Spleen (tissue), 11 donors: ENCODE data around the gene HIPK2. TPM values are rescaled to one million over a fixed set of nuclear protein-coding genes. Genes with fewer than 3 reads are reported as not detected.

Source experiments
- DNase-seq: peaks from one replicate; pipeline ENCODE4 v3.0.0-alpha.2; 2020
- H3K27ac ChIP-seq, 8 donors: fragments of 200-600 bp; sonication (generic) in 7 of 8; 1 replicate in 4 of 8; 2 replicates in 4 of 8; pipeline versions ENCODE4 v1.5.0 to v1.8.0; 2016 to 2021; ENCODE audit warnings: inconsistent platforms in 4 of 8, mild to moderate bottlenecking in 4 of 8, moderate library complexity in 1 of 8
- H3K27me3 ChIP-seq, 7 donors: fragments of 200-600 bp; sonication (generic) in 6 of 7; replicated peaks in 1 of 7; 1 replicate in 4 of 7; 2 replicates in 3 of 7; pipeline versions ENCODE4 v1.5.0 to v1.8.0; 2016 to 2021; ENCODE audit warnings: inconsistent platforms in 3 of 7, mild to moderate bottlenecking in 1 of 7
- H3K36me3 ChIP-seq, 6 donors: fragments of 200-600 bp; sonication (generic) in 5 of 6; 1 replicate in 4 of 6; 2 replicates in 2 of 6; pipeline versions ENCODE4 v1.5.0 to v1.8.0; 2016 to 2021; ENCODE audit warnings: inconsistent platforms in 2 of 6
- H3K4me1 ChIP-seq, 6 donors: fragments of 200-600 bp; sonication (generic) in 5 of 6; 1 replicate in 3 of 6; 2 replicates in 3 of 6; pipeline versions ENCODE4 v1.5.0 to v1.8.0; 2016 to 2021; ENCODE audit warnings: inconsistent platforms in 3 of 6
- H3K4me3 ChIP-seq, 8 donors: fragments of 200-600 bp; sonication (generic) in 7 of 8; 1 replicate in 4 of 8; 2 replicates in 4 of 8; pipeline versions ENCODE4 v1.5.0 to v1.8.0; 2016 to 2021; ENCODE audit warnings: inconsistent platforms in 4 of 8, mild to moderate bottlenecking in 4 of 8, moderate library complexity in 2 of 8
- H3K9me3 ChIP-seq, 8 donors: fragments of 200-600 bp; sonication (generic) in 7 of 8; 1 replicate in 4 of 8; 2 replicates in 4 of 8; pipeline versions ENCODE4 v1.5.0 to v1.8.0; 2016 to 2021; ENCODE audit warnings: inconsistent platforms in 4 of 8
- POLR2A ChIP-seq, 3 donors: fragments of 450-650 bp; IDR thresholded peaks; one replicate each; pipeline ENCODE4 v1.5.1; 2017; ENCODE audit warnings: antibody characterized with exemption in 3 of 3, mild to moderate bottlenecking in 1 of 3
- POLR2AphosphoS5 ChIP-seq, 3 donors: sonication (generic); formaldehyde crosslinking; IDR thresholded peaks; one replicate each; pipeline ENCODE4 v1.5.1; 2017; ENCODE audit warnings: antibody characterized with exemption in 3 of 3
- WGBS, 5 donors: extraction: QIAGEN DNeasy Blood & Tissue Kit in 3 of 5; methylation state at CpG; one replicate each; pipeline versions ENCODE4 v1.1.5 to v1.1.7; 2013 to 2018; 5-methylcytosine and 5-hydroxymethylcytosine counted together
- intact Hi-C: fragments of 100-400 bp; cut with DNase I; formaldehyde crosslinking; loops from one replicate; pipeline ENCODE4 v1.15.0; 2023; ENCODE audit warnings: low total_unique reads
- polyA plus RNA-seq, 3 donors: library from polyadenylated mRNA; stranded (reverse); fragments of 200-250 nt; gene quantifications; one replicate each; pipeline ENCODE4 v1.2.1, GENCODE V29; 2013
- total RNA-seq, 7 donors: library from RNA; depleted of rRNA in 3 of 7; stranded (reverse); fragments of >200 nt in 3 of 7; fragmentation: NEBNext Ultra II Directional in 4 of 7; extraction: Animal tissue kit (Norgen Biotek cat#: 25700) in 4 of 7; gene quantifications; one replicate each; pipeline versions ENCODE4 v1.1.0 to v1.2.1, GENCODE V29; 2016 to 2021
- TF ChIP-seq, protein P1 (sequence below), 11 experiments: fragments of 200-600 bp in 7 of 11; fragments of 450-650 bp in 4 of 11; sonication (generic) in 4 of 11; IDR thresholded peaks in 8 of 11; conservative IDR thresholded peaks in 3 of 11; 1 replicate in 7 of 11; 2 replicates in 4 of 11; pipeline versions ENCODE4 v1.4.0 to v1.8.0; 2016 to 2021; ENCODE audit warnings: antibody characterized with exemption in 11 of 11, inconsistent platforms in 4 of 11, mild to moderate bottlenecking in 1 of 11
- donor health status: healthy with polysubstance abuse.
- donor health status: DM: no; HTN: no; CAD: no; lungs with moderate emphysema.
- donor health status: DM: no; HTN: no; CAD: no.
- donor health status: Bipolar disorder and iron deficiency.
- donor health status: healthy.
- donor health status: DM: no; HTN: no; CAD: no.
- donor health status: DM: yes; HTN: yes; CAD: no.

The HIPK2 gene
- total and polyA plus RNA-seq, 10 donors: 1.7 to 97.5 (median 51.8) TPM

DNA sequence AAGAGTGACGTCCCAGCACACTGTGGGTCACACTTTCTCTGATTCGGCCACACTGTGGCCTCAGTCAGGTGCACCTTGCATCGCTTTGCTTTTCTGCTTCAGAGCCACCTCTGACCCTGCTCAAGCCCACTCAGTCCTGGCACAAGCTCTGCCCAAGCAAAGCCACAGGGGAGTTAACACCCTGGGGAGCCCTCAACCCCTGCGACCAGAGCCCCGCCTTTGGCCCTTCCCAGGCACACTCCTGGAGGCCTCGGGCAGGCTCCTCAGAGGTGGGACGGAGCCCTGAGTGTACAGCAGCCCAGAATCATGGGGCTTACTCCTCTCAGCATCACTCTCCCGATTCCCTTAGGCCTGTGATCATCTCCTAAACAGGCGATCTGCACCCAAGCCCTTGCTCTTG, 71.0 kb downstream of the HIPK2 start:
- Histone ChIP-seq H3K9me3 (no peaks in the 10 kb centered on the region), H3K27me3 (no peaks in the 10 kb centered on the region), H3K36me3 (peaks cover 0 to 80% (median 2%) of the 10 kb centered on the region in 6 donors), H3K4me3 (no peak overlapping the region), H3K4me1 (peaks cover 9 to 51% (median 23%) of the 10 kb centered on the region in 6 donors), H3K27ac (no peak overlapping the region)
- intact Hi-C loops: no loop called here
- DNase-seq: no peak
- 81 to 89% (median 86%) methylated on average over 9 of the region's 9 CpGs for WGBS, 5 donors
- TF ChIP-seq POLR2A (IDR thresholded peaks at IDR 0.05) (no peak), POLR2AphosphoS5 (IDR thresholded peaks at IDR 0.05) (peak in 1 of 3 donors; percentile 30)
- TF ChIP-seq, protein P1, sequence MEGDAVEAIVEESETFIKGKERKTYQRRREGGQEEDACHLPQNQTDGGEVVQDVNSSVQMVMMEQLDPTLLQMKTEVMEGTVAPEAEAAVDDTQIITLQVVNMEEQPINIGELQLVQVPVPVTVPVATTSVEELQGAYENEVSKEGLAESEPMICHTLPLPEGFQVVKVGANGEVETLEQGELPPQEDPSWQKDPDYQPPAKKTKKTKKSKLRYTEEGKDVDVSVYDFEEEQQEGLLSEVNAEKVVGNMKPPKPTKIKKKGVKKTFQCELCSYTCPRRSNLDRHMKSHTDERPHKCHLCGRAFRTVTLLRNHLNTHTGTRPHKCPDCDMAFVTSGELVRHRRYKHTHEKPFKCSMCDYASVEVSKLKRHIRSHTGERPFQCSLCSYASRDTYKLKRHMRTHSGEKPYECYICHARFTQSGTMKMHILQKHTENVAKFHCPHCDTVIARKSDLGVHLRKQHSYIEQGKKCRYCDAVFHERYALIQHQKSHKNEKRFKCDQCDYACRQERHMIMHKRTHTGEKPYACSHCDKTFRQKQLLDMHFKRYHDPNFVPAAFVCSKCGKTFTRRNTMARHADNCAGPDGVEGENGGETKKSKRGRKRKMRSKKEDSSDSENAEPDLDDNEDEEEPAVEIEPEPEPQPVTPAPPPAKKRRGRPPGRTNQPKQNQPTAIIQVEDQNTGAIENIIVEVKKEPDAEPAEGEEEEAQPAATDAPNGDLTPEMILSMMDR (IDR thresholded peaks at IDR 0.05 in 8 of 11, conservative IDR thresholded peaks at IDR 0.05 in 3 of 11): no peak

- TF ChIP-seq POLR2AphosphoS5 (IDR thresholded peaks at IDR 0.05): no peak
- no peak for TF ChIP-seq POLR2A (IDR thresholded peaks at IDR 0.05)
- TF ChIP-seq, protein P1 (IDR thresholded peaks at IDR 0.05 in 8 of 11, conservative IDR thresholded peaks at IDR 0.05 in 3 of 11): no peak
- Histone ChIP-seq H3K4me3 (no peak overlapping the region), H3K4me1 (peaks cover 11 to 74% (median 30%) of the 10 kb centered on the region in 6 donors), H3K36me3 (peaks cover 0 to 80% (median 2%) of the 10 kb centered on the region in 6 donors), H3K27ac (peak overlapping the region in 4 of 8 donors; percentile 73 to 84 (median 78)), H3K27me3 (no peaks in the 10 kb centered on the region), H3K9me3 (no peaks in the 10 kb centered on the region)
- intact Hi-C loops: no loop called here
- no peak for DNase-seq
- 83 to 92% (median 88%) methylated on average over 8 of the region's 8 CpGs for WGBS, 5 donors
Measured at GRCh38 chr7:139704308-139704879, 73.4 kb downstream of the HIPK2 start.

- Histone ChIP-seq H3K4me3 (no peak overlapping the region), H3K27ac (peak overlapping the region in 5 of 8 donors; percentile 69 to 84 (median 74)), H3K4me1 (peaks cover 11 to 76% (median 32%) of the 10 kb centered on the region in 6 donors), H3K27me3 (no peaks in the 10 kb centered on the region), H3K36me3 (peaks cover 0 to 82% (median 2%) of the 10 kb centered on the region in 6 donors), H3K9me3 (no peaks in the 10 kb centered on the region)
- TF ChIP-seq, protein P1 (IDR thresholded peaks at IDR 0.05 in 8 of 11, conservative IDR thresholded peaks at IDR 0.05 in 3 of 11): no peak
- TF ChIP-seq POLR2A (IDR thresholded peaks at IDR 0.05) (no peak), POLR2AphosphoS5 (IDR thresholded peaks at IDR 0.05) (no peak)
- no peak for DNase-seq
- 75 to 83% (median 76%) methylated on average over 5 of the region's 5 CpGs for WGBS, 5 donors
- intact Hi-C loops: no loop called here
Measured at GRCh38 chr7:139703487-139704307, 74.1 kb downstream of the HIPK2 start.
